ENCODE data around the gene FGD4. TPM values are rescaled to one million over a fixed set of nuclear protein-coding genes. Genes with fewer than 3 reads are reported as not detected.
"Not testable (repeated sequence)": the region's sequence is repeated elsewhere in the genome, so short reads cannot be mapped to it uniquely, and the experiment has no call there.

The FGD4 gene
- total RNA-seq, 1 donor from 2014 or later = 54.6 TPM

GRCh38 chr12:32507096-32507941 lies 108.0 kb downstream of the FGD4 start:
- DNase-seq (ENCODE audit: low spot score); intact Hi-C loops (cut with DNase I); ATAC-seq: not testable (repeated sequence)

- intact Hi-C loops (cut with DNase I) = no loop called here
- no peak for DNase-seq (ENCODE audit: low spot score)
- no peak for ATAC-seq
Measured at GRCh38 chr12:32507942-32508320, 108.6 kb downstream of the FGD4 start.

GRCh38 chr12:32508626-32509025 lies 109.3 kb downstream of the FGD4 start:
- ATAC-seq (no peak), DNase-seq (ENCODE audit: low spot score) (no peak)
- intact Hi-C loops (cut with DNase I) = no loop called here

- intact Hi-C loops (cut with DNase I) = no loop called here
- no peak for ATAC-seq
- DNase-seq (ENCODE audit: low spot score) = no peak
Measured at GRCh38 chr12:32509328-32510091, 110.2 kb downstream of the FGD4 start.

- ATAC-seq; DNase-seq (ENCODE audit: low spot score); intact Hi-C loops (cut with DNase I): not testable (repeated sequence)
Measured at GRCh38 chr12:32511976-32512375, 112.6 kb downstream of the FGD4 start.

GRCh38 chr12:32512379-32512778 lies 113.0 kb downstream of the FGD4 start:
- ATAC-seq = no peak
- intact Hi-C loops (cut with DNase I) = no loop called here

GRCh38 chr12:32512910-32513309 lies 113.6 kb downstream of the FGD4 start:
- intact Hi-C loops (cut with DNase I) = no loop called here
- DNase-seq (ENCODE audit: low spot score) = no peak
- no peak for ATAC-seq

More at GRCh38 chr12:32512379-32512778, 113.0 kb downstream of the FGD4 start:
- DNase-seq (ENCODE audit: low spot score) = no peak

- intact Hi-C loops (cut with DNase I) = no loop called here
- ATAC-seq (no peak), DNase-seq (ENCODE audit: low spot score) (no peak)
Measured at GRCh38 chr12:32515137-32515873, 115.9 kb downstream of the FGD4 start.

- no peak for DNase-seq (ENCODE audit: low spot score)
- ATAC-seq = no peak
- intact Hi-C loops (cut with DNase I) = no loop called here
Measured at GRCh38 chr12:32516230-32516629, 116.9 kb downstream of the FGD4 start.

- intact Hi-C loops (cut with DNase I) = no loop called here
- DNase-seq (ENCODE audit: low spot score) (no peak), ATAC-seq (no peak)
Measured at GRCh38 chr12:32517966-32518365, 118.6 kb downstream of the FGD4 start.

GRCh38 chr12:32519047-32519446 lies 119.7 kb downstream of the FGD4 start:
- intact Hi-C loops (cut with DNase I) = no loop called here
- DNase-seq (ENCODE audit: low spot score) = no peak
- ATAC-seq = no peak

GRCh38 chr12:32522331-32523221 lies 123.2 kb downstream of the FGD4 start:
- ATAC-seq (peak; percentile 85), DNase-seq (ENCODE audit: low spot score) (no peak)
- intact Hi-C loops (cut with DNase I) = no loop called here

GRCh38 chr12:32525802-32526201 lies 126.4 kb downstream of the FGD4 start:
- DNase-seq (ENCODE audit: low spot score); ATAC-seq: not testable (repeated sequence)

GRCh38 chr12:32526343-32526742 lies 127.0 kb downstream of the FGD4 start:
- ATAC-seq; DNase-seq (ENCODE audit: low spot score); intact Hi-C loops (cut with DNase I): not testable (repeated sequence)

More at GRCh38 chr12:32525802-32526201, 126.4 kb downstream of the FGD4 start:
- intact Hi-C loops (cut with DNase I) = not testable (repeated sequence)

GRCh38 chr12:32532422-32532821 lies 133.1 kb downstream of the FGD4 start:
- no peak for ATAC-seq
- no peak for DNase-seq (ENCODE audit: low spot score)
- intact Hi-C loops (cut with DNase I) = no loop called here

GRCh38 chr12:32532951-32533350 lies 133.6 kb downstream of the FGD4 start:
- DNase-seq (ENCODE audit: low spot score) (no peak), ATAC-seq (no peak)
- intact Hi-C loops (cut with DNase I) = no loop called here

GRCh38 chr12:32533506-32533905 lies 134.1 kb downstream of the FGD4 start:
- intact Hi-C loops (cut with DNase I); ATAC-seq; DNase-seq (ENCODE audit: low spot score): not testable (repeated sequence)

- ATAC-seq = peak; percentile 90
- intact Hi-C loops (cut with DNase I) = no loop called here
- no peak for DNase-seq (ENCODE audit: low spot score)
Measured at GRCh38 chr12:32533971-32534590, 134.7 kb downstream of the FGD4 start.

Measured in sciatic nerve (tissue), 2 donors.